Neural progenitor cell (in vitro differentiated cells): Measurements from ENCODE around the gene TOPORS. TPM values are rescaled to one million over a fixed set of nuclear protein-coding genes. Genes with fewer than 3 reads are reported as not detected.
"Not testable (repeated sequence)": the region's sequence is repeated elsewhere in the genome, so short reads cannot be mapped to it uniquely, and the experiment has no call there.

Experiments
- DNase-seq: peaks from one replicate; pipeline ENCODE4 v3.0.0-alpha.2; 2016; ENCODE audit warnings: low spot score
- H2AFZ ChIP-seq: fragments of 200-600 bp; sonication (generic); replicated peaks from 2 replicates; pipeline ENCODE4 v1.6.1; 2016; ENCODE audit warnings: antibody characterized with exemption
- H3F3A ChIP-seq: fragments of 200-600 bp; sonication (generic); 2 replicates; pipeline ENCODE4 v1.6.1; 2016; ENCODE audit warnings: antibody characterized with exemption, low read depth
- H3K27ac ChIP-seq: fragments of 200-600 bp; sonication (generic); 2 replicates; pipeline ENCODE4 v1.5.1; 2016; ENCODE audit warnings: mild to moderate bottlenecking
- H3K27me3 ChIP-seq: fragments of 200-600 bp; sonication (generic); 2 replicates; pipeline ENCODE4 v1.6.1; 2016; ENCODE audit warnings: mild to moderate bottlenecking, moderate library complexity
- H3K36me3 ChIP-seq: fragments of 200-600 bp; sonication (generic); 2 replicates; pipeline ENCODE4 v1.5.1; 2016
- H3K4me1 ChIP-seq: fragments of 200-600 bp; sonication (generic); 2 replicates; pipeline ENCODE4 v1.6.1; 2016; ENCODE audit warnings: mixed run types
- H3K4me2 ChIP-seq: fragments of 200-600 bp; sonication (generic); 2 replicates; pipeline ENCODE4 v1.6.1; 2016
- H3K4me3 ChIP-seq: fragments of 200-600 bp; sonication (generic); 2 replicates; pipeline ENCODE4 v1.5.1; 2016
- H3K79me2 ChIP-seq: fragments of 200-600 bp; sonication (generic); 2 replicates; pipeline ENCODE4 v1.6.1; 2016; ENCODE audit warnings: low read depth
- H3K9ac ChIP-seq: fragments of 200-600 bp; sonication (generic); 2 replicates; pipeline ENCODE4 v1.6.1; 2016
- H3K9me3 ChIP-seq: fragments of 200-600 bp; sonication (generic); 2 replicates; pipeline ENCODE4 v1.5.1; 2016; ENCODE audit warnings: low read depth
- H4K20me1 ChIP-seq: fragments of 200-600 bp; sonication (generic); 2 replicates; pipeline ENCODE4 v1.6.1; 2016; ENCODE audit warnings: low read depth
- H3K27ac Mint-ChIP-seq: 3 replicates; pipeline ENCODE4 v1.8.0; 2021; ENCODE audit warnings: mixed read lengths
- H3K27me3 Mint-ChIP-seq: 2 replicates; pipeline ENCODE4 v1.8.0; 2022; ENCODE audit warnings: low read depth, mild to moderate bottlenecking, inconsistent platforms, moderate library complexity, mixed read lengths; ENCODE audit not compliant: insufficient read depth
- H3K36me3 Mint-ChIP-seq: 3 replicates; pipeline ENCODE4 v1.8.0; 2021; ENCODE audit warnings: mixed read lengths
- H3K4me1 Mint-ChIP-seq: 3 replicates; pipeline ENCODE4 v1.8.0; 2021; ENCODE audit warnings: mixed read lengths
- H3K4me3 Mint-ChIP-seq: 3 replicates; pipeline ENCODE4 v1.8.0; 2021; ENCODE audit warnings: mild to moderate bottlenecking, moderate library complexity, mixed read lengths
- H3K9me3 Mint-ChIP-seq: 3 replicates; pipeline ENCODE4 v1.8.0; 2020; ENCODE audit warnings: mixed read lengths
- CTCF ChIP-seq: fragments of 200-600 bp; sonication (generic); IDR thresholded peaks from 2 replicates; pipeline ENCODE4 v1.5.1; 2017; ENCODE audit warnings: antibody characterized with exemption, mild to moderate bottlenecking
- EZH2 ChIP-seq: fragments of 200-600 bp; sonication (generic); IDR thresholded peaks from 2 replicates; pipeline ENCODE4 v1.6.1; 2017; ENCODE audit warnings: antibody characterized with exemption, mild to moderate bottlenecking, moderate library complexity
- EZH2phosphoT487 ChIP-seq: fragments of 200-600 bp; sonication (generic); IDR thresholded peaks from 2 replicates; pipeline ENCODE4 v1.6.1; 2017; ENCODE audit warnings: antibody characterized with exemption
- total RNA-seq: library from RNA; depleted of rRNA; stranded (reverse); fragments of >200 nt; gene quantifications from 2 replicates; pipeline ENCODE4 v1.2.3, GENCODE V29; 2015; ENCODE audit warnings: low replicate concordance

The TOPORS gene
- total RNA-seq: 33.9 and 51.3 TPM in 2 replicates

GRCh38 chr9:32552172-32552872, at the start of gene TOPORS, which contains the start of gene SMIM27:
TOPORS (minus strand) TSS chr9:32552586; CDS start chr9:32552436, 150 bp downstream.
SMIM27 (plus strand) TSS chr9:32552327; CDS start chr9:32552435, 108 bp downstream.
- H3K79me2 ChIP-seq: peaks cover 55% of the 10 kb centered on the region
- TF ChIP-seq CTCF (no peak), EZH2phosphoT487 (no peak), EZH2 (no peak)

GRCh38 chr9:32599021-32599420, 46.6 kb upstream of the TOPORS start:
- H3K79me2 ChIP-seq, H3K9me3 ChIP-seq, H3K27ac ChIP-seq, H3K4me3 ChIP-seq, H3K4me1 ChIP-seq, H3K9me3 Mint-ChIP-seq, H2AFZ ChIP-seq, H3K4me3 Mint-ChIP-seq, H3K27me3 Mint-ChIP-seq, H3K4me1 Mint-ChIP-seq, H3F3A ChIP-seq, H3K4me2 ChIP-seq, H3K27ac Mint-ChIP-seq, H3K36me3 ChIP-seq, H4K20me1 ChIP-seq, H3K9ac ChIP-seq, H3K27me3 ChIP-seq, H3K36me3 Mint-ChIP-seq, DNase-seq: not testable (repeated sequence)

More at GRCh38 chr9:32552172-32552872, at the start of gene TOPORS, which contains the start of gene SMIM27:
- Histone ChIP-seq H3F3A (peaks cover 26% of the 10 kb centered on the region), H3K27ac (peak within 1 kb of the TSS; percentile 96), H3K4me1 (peaks cover 13% of the 10 kb centered on the region), H3K36me3 (no peaks in the 10 kb centered on the region), H3K4me3 (peak within 1 kb of the TSS; percentile 86), H2AFZ (peak within 1 kb of the TSS; percentile 93), H3K9me3 (no peaks in the 10 kb centered on the region), H4K20me1 (peaks cover 21% of the 10 kb centered on the region), H3K9ac (peak within 1 kb of the TSS; percentile 97), H3K4me2 (peak within 1 kb of the TSS; percentile 91), H3K27me3 (no peaks in the 10 kb centered on the region)
- peaks cover 19% of the 10 kb centered on the region for H3K36me3 Mint-ChIP-seq
- H3K27me3 Mint-ChIP-seq: peaks cover 4% of the 10 kb centered on the region
- peaks cover 24% of the 10 kb centered on the region for H3K4me1 Mint-ChIP-seq
- peak; percentile 95 for DNase-seq
- H3K4me3 Mint-ChIP-seq: peak within 1 kb of the TSS; percentile 94
- H3K27ac Mint-ChIP-seq: peak within 1 kb of the TSS; percentile 100
- peaks cover 4% of the 10 kb centered on the region for H3K9me3 Mint-ChIP-seq

- no peaks in the 10 kb centered on the region for H4K20me1 ChIP-seq
- no peak overlapping the region for H3K9ac ChIP-seq
- H3K4me2 ChIP-seq: no peak overlapping the region
- no peaks in the 10 kb centered on the region for H3K4me1 ChIP-seq
- Mint-ChIP-seq H3K4me3 (no peak overlapping the region), H3K36me3 (no peaks in the 10 kb centered on the region), H3K4me1 (no peaks in the 10 kb centered on the region), H3K27ac (no peak overlapping the region), H3K27me3 (no peaks in the 10 kb centered on the region), H3K9me3 (peaks cover 3% of the 10 kb centered on the region)
- H3K36me3 ChIP-seq: no peaks in the 10 kb centered on the region
- DNase-seq: no peak
- no peaks in the 10 kb centered on the region for H3K9me3 ChIP-seq
- no peaks in the 10 kb centered on the region for H3K27me3 ChIP-seq
- TF ChIP-seq EZH2: no peak
- no peak for TF ChIP-seq CTCF
- no peak for TF ChIP-seq EZH2phosphoT487
- no peak overlapping the region for H2AFZ ChIP-seq
- H3K79me2 ChIP-seq: no peaks in the 10 kb centered on the region
- H3K27ac ChIP-seq: no peak overlapping the region
- no peak overlapping the region for H3K4me3 ChIP-seq
- no peaks in the 10 kb centered on the region for H3F3A ChIP-seq
These were observed 44.5 kb upstream of the TOPORS start for GRCh38 chr9:32596936-32597335.
